H1 (cell line): ENCODE measurements around the gene IER5. TPM values are rescaled to one million over a fixed set of nuclear protein-coding genes. Genes with fewer than 3 reads are reported as not detected.

Source experiments
- CTCF ChIA-PET: fragments of 300-600 bp; sonication (Branson Sonifier 250); formaldehyde crosslinking; loops from one replicate; lab custom pipeline; 2021; ENCODE audit not compliant: partially characterized antibody; lab: Charles Lee
- POLR2A ChIA-PET: fragments of 300-600 bp; sonication (Branson Sonifier 250); formaldehyde crosslinking; loops from one replicate; lab custom pipeline; 2021; ENCODE audit warnings: inconsistent platforms; ENCODE audit not compliant: partially characterized antibody; lab: Charles Lee
- DNase-seq, 2 experiments: peaks; one replicate each; pipeline versions ENCODE4 v3.0.0 to v3.0.0-alpha.2; 2010 to 2022; ENCODE audit warnings: low spot score in 2 of 2, low read depth in 1 of 2, mixed read lengths in 1 of 2
- FAIRE-seq: peaks from 2 replicates; lab custom pipeline; 2011; peaks lifted over from hg19 to GRCh38; lab: Jason Lieb, UNC
- H2AFZ ChIP-seq: 2 replicates; pipeline ENCODE4 v1.8.1; 2012; ENCODE audit warnings: low read length, inconsistent platforms
- H2AK5ac ChIP-seq: 2 replicates; pipeline ENCODE4 v1.6.1; 2013; ENCODE audit warnings: low read depth, low read length
- H2BK120ac ChIP-seq: replicated peaks from 2 replicates; pipeline ENCODE3; 2013; ENCODE audit warnings: low read depth, low read length, inconsistent platforms
- H2BK12ac ChIP-seq: 2 replicates; pipeline ENCODE4 v1.6.1; 2013; ENCODE audit warnings: low read depth, low read length
- H2BK15ac ChIP-seq: 2 replicates; pipeline ENCODE4 v1.6.1; 2013; ENCODE audit warnings: low read length
- H2BK20ac ChIP-seq: 2 replicates; pipeline ENCODE4 v1.6.1; 2013; ENCODE audit warnings: low read length
- H2BK5ac ChIP-seq: 2 replicates; pipeline ENCODE4 v1.6.1; 2013; ENCODE audit warnings: low read depth, low read length
- H3K14ac ChIP-seq: 2 replicates; pipeline ENCODE4 v1.6.1; 2013; ENCODE audit warnings: inconsistent platforms; ENCODE audit not compliant: insufficient read length
- H3K18ac ChIP-seq: 2 replicates; pipeline ENCODE4 v1.6.1; 2013; ENCODE audit warnings: low read length; ENCODE audit errors: extremely low read depth
- H3K23ac ChIP-seq: 2 replicates; pipeline ENCODE4 v1.6.1; 2013; ENCODE audit warnings: inconsistent platforms; ENCODE audit not compliant: insufficient read length
- H3K23me2 ChIP-seq: 2 replicates; pipeline ENCODE4 v1.6.1; 2013; ENCODE audit warnings: low read depth, low read length
- H3K27ac ChIP-seq: 2 replicates; pipeline ENCODE4 v1.6.1; 2011; ENCODE audit warnings: low read depth, low read length, inconsistent platforms
- H3K27me3 ChIP-seq, 4 experiments: replicated peaks in 1 of 4; 1 replicate in 1 of 4; 2 replicates in 3 of 4; pipeline versions ENCODE4 v1.6.1 to v1.8.1; 2011 to 2013; ENCODE audit warnings: low read length in 3 of 4, mild to moderate bottlenecking in 3 of 4, inconsistent platforms in 2 of 4, mixed read lengths in 2 of 4, moderate library complexity in 1 of 4; ENCODE audit not compliant: control insufficient read depth in 3 of 4, insufficient read depth in 3 of 4; ENCODE audit errors: extremely low read depth in 1 of 4
- H3K36me3 ChIP-seq, 4 experiments: 2 replicates each; pipeline versions ENCODE4 v1.6.1 to v1.8.1; 2011 to 2013; ENCODE audit warnings: mild to moderate bottlenecking in 4 of 4, low read length in 3 of 4, moderate library complexity in 2 of 4, control low read depth in 1 of 4, inconsistent platforms in 1 of 4; ENCODE audit not compliant: insufficient read depth in 4 of 4, control insufficient read depth in 2 of 4
- H3K4ac ChIP-seq: replicated peaks from 2 replicates; pipeline ENCODE3; 2013; ENCODE audit warnings: low read length, low read depth, mixed read lengths, inconsistent platforms; ENCODE audit not compliant: insufficient read length
- H3K4me1 ChIP-seq, 4 experiments: replicated peaks in 1 of 4; 1 replicate in 1 of 4; 2 replicates in 3 of 4; pipeline versions ENCODE4 v1.6.1 to v1.8.1; 2011 to 2013; ENCODE audit warnings: low read length in 3 of 4, inconsistent platforms in 2 of 4, mixed read lengths in 1 of 4; ENCODE audit not compliant: insufficient read depth in 4 of 4, control insufficient read depth in 3 of 4
- H3K4me2 ChIP-seq, 2 experiments: 2 replicates each; pipeline versions ENCODE4 v1.6.1 to v1.8.1; 2011 to 2013; ENCODE audit warnings: low read depth in 2 of 2, low read length in 2 of 2, control low read depth in 1 of 2, inconsistent platforms in 1 of 2, mild to moderate bottlenecking in 1 of 2; ENCODE audit not compliant: insufficient read depth in 1 of 2
- H3K4me3 ChIP-seq, 4 experiments: fragments of 200-600, 300-600 bp in 1 of 4; sonication (generic), shearing (Covaris generic), sonication (Bioruptor Twin) in 1 of 4; 2 replicates each; pipeline versions ENCODE4 v1.5.1 to v1.8.1; 2011 to 2016; ENCODE audit warnings: low read length in 4 of 4, low read depth in 3 of 4, control low read depth in 2 of 4, inconsistent platforms in 2 of 4, mild to moderate bottlenecking in 2 of 4, mixed read lengths in 1 of 4, moderate library complexity in 1 of 4; ENCODE audit not compliant: insufficient read depth in 2 of 4; ENCODE audit errors: extremely low read depth in 1 of 4
- H3K56ac ChIP-seq: replicated peaks from 2 replicates; pipeline ENCODE3; 2013; ENCODE audit warnings: low read depth, mild to moderate bottlenecking, mixed read lengths, low read length, inconsistent platforms; ENCODE audit not compliant: insufficient read length
- H3K79me1 ChIP-seq: 2 replicates; pipeline ENCODE4 v1.6.1; 2013; ENCODE audit warnings: low read depth, low read length, control low read depth
- H3K79me2 ChIP-seq, 2 experiments: 2 replicates each; pipeline versions ENCODE4 v1.6.1 to v1.8.1; 2012 to 2013; ENCODE audit warnings: low read length in 2 of 2, mild to moderate bottlenecking in 2 of 2, inconsistent platforms in 1 of 2; ENCODE audit not compliant: insufficient read depth in 2 of 2, control insufficient read depth in 1 of 2
- H3K9ac ChIP-seq, 4 experiments: replicated peaks in 1 of 4; 1 replicate in 1 of 4; 2 replicates in 3 of 4; pipeline versions ENCODE4 v1.6.1 to v1.8.1; 2011 to 2013; ENCODE audit warnings: low read depth in 3 of 4, low read length in 3 of 4, control low read depth in 2 of 4, mild to moderate bottlenecking in 2 of 4, moderate library complexity in 2 of 4, inconsistent platforms in 1 of 4; ENCODE audit errors: extremely low read depth in 1 of 4
- H3K9me3 ChIP-seq, 2 experiments: 2 replicates each; pipeline versions ENCODE4 v1.6.1 to v1.8.1; 2012 to 2013; ENCODE audit warnings: mild to moderate bottlenecking in 2 of 2, moderate library complexity in 2 of 2, control low read depth in 1 of 2, inconsistent platforms in 1 of 2, low read depth in 1 of 2, low read length in 1 of 2, mixed read lengths in 1 of 2; ENCODE audit not compliant: insufficient read depth in 2 of 2
- H4K20me1 ChIP-seq, 2 experiments: replicated peaks in 1 of 2; 2 replicates each; pipeline versions ENCODE3 to v1.8.1; 2011 to 2013; ENCODE audit warnings: inconsistent platforms in 2 of 2, low read length in 2 of 2, mild to moderate bottlenecking in 1 of 2; ENCODE audit not compliant: insufficient read depth in 2 of 2, control insufficient read depth in 1 of 2
- H4K5ac ChIP-seq: 2 replicates; pipeline ENCODE4 v1.6.1; 2013; ENCODE audit warnings: low read length, low read depth, mixed read lengths, inconsistent platforms; ENCODE audit not compliant: insufficient read length
- H4K8ac ChIP-seq: 2 replicates; pipeline ENCODE4 v1.8.0; 2013; ENCODE audit warnings: mild to moderate bottlenecking, moderate library complexity, low read length, inconsistent platforms; ENCODE audit not compliant: insufficient read depth; ENCODE audit errors: extremely low read depth
- H4K91ac ChIP-seq: replicated peaks from 2 replicates; pipeline ENCODE3; 2013; ENCODE audit warnings: low read length, mixed read lengths, inconsistent platforms; ENCODE audit not compliant: insufficient read length
- CTBP2 ChIP-seq: IDR thresholded peaks from 2 replicates; pipeline ENCODE4 v1.7.0; 2011; ENCODE audit warnings: borderline replicate concordance, mild to moderate bottlenecking, moderate library complexity, mixed read lengths, low read length; ENCODE audit not compliant: insufficient read depth, insufficient read length
- PHF8 ChIP-seq: fragments of 200-600 bp; sonication (generic); conservative IDR thresholded peaks from 2 replicates; pipeline ENCODE4 v1.7.1; 2012; ENCODE audit warnings: low read depth, mild to moderate bottlenecking, inconsistent platforms, low read length, moderate library complexity
- RBBP5 ChIP-seq: IDR thresholded peaks from 2 replicates; pipeline ENCODE4 v1.7.1; 2012; ENCODE audit warnings: low read depth, mild to moderate bottlenecking, inconsistent platforms, low read length, moderate library complexity, borderline replicate concordance
- SIX5 ChIP-seq: IDR thresholded peaks from 2 replicates; pipeline ENCODE4 v1.6.1; 2011; ENCODE audit warnings: mild to moderate bottlenecking, low read depth, low read length
- SP4 ChIP-seq: IDR thresholded peaks from 2 replicates; pipeline ENCODE4 v1.6.1; 2012; ENCODE audit warnings: low read length, inconsistent platforms
- SUZ12 ChIP-seq: fragments of 200-600 bp; sonication (generic); IDR thresholded peaks from 2 replicates; pipeline ENCODE4 v1.6.1; 2012; ENCODE audit warnings: mild to moderate bottlenecking, inconsistent platforms, low read length, moderate library complexity, mixed read lengths
- TCF12 ChIP-seq: IDR thresholded peaks from 2 replicates; pipeline ENCODE4 v1.6.1; 2011; ENCODE audit warnings: low read depth, mild to moderate bottlenecking, low read length
- polyA plus RNA-seq, 7 experiments: library from polyadenylated mRNA; depleted of rRNA in 3 of 7; stranded (reverse) in 5 of 7; unstranded in 2 of 7; fragments of >200 nt in 5 of 7; fragments of 200-250 nt in 2 of 7; gene quantifications; 1 replicate in 5 of 7; 2 replicates in 1 of 7; 4 replicates in 1 of 7; pipeline versions ENCODE4 v1.2.1 to v1.2.3, GENCODE V29; 2011 to 2013; ENCODE audit warnings: missing spikeins in 2 of 7, mixed read lengths in 2 of 7
- total RNA-seq: library from RNA; stranded (reverse); fragmentation: NEBNext Ultra II Directional; extraction: Animal tissue kit (Norgen Biotek cat#: 25700); gene quantifications from 2 replicates; pipeline ENCODE4 v1.2.1, GENCODE V29; 2021
- TF ChIP-seq, protein P1 (sequence below): IDR thresholded peaks from 2 replicates; pipeline ENCODE4 v1.6.1; 2012; ENCODE audit warnings: inconsistent platforms

Gene IER5
- total and polyA plus RNA-seq, 2 of the 8 experiments (the other 6 are each of a cell fraction or from before 2014, with no cell fraction given), result 3.5 to 7.7 TPM

DNA sequence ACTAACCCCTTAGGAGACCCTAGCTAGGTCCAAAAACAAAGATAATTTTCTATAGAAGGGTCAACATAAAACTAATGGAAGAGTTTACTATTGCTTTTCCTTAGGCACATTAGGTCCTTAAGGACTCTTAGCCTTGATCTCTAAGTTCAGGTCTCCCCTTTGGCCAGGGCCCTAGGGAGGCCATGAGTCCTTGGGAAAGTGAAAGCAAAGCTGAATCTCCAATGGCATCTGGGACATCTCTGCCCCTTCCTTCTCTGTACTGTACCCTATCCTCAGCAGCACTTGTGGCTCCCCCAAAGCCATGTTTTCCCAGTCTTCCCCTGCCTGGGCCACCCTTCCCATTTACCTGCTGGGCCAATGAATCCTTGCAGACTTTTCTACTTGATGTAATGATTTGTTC, 14.3 kb downstream of the IER5 start:
- CTCF ChIA-PET, result interaction anchor here (0.7 to 10.3 kb wide), 5 partner anchors 13 to 65 kb away, joined by 3 to 79 read pairs (median 4); no protein-coding TSS in a partner anchor
- no peak overlapping the region for H2AFZ ChIP-seq
- FAIRE-seq, result no peak
- H4K5ac ChIP-seq, result no peak overlapping the region
- H3K4ac ChIP-seq, result no peak overlapping the region
- no peak overlapping the region for H2AK5ac ChIP-seq
- no peak overlapping the region for H3K23ac ChIP-seq
- POLR2A ChIA-PET, result interaction anchor here (1.0 to 14.2 kb wide), 6 partner anchors 14 to 180 kb away, joined by 3 to 253 read pairs (median 16); partner anchors contain the start of gene IER5
- H3K27me3 ChIP-seq, result peaks cover 9 to 60% (median 42%) of the 10 kb centered on the region in 4 experiments
- H3K36me3 ChIP-seq, result no peaks in the 10 kb centered on the region
- H3K4me3 ChIP-seq, result no peak overlapping the region
- H2BK12ac ChIP-seq, result no peak overlapping the region
- TF ChIP-seq RBBP5, result no peak
- TF ChIP-seq TCF12, result no peak
- TF ChIP-seq SP4, result no peak
- TF ChIP-seq SUZ12, result no peak
- TF ChIP-seq CTBP2, result no peak
- TF ChIP-seq PHF8, result no peak
- no peak for TF ChIP-seq SIX5
- TF ChIP-seq, protein P1, sequence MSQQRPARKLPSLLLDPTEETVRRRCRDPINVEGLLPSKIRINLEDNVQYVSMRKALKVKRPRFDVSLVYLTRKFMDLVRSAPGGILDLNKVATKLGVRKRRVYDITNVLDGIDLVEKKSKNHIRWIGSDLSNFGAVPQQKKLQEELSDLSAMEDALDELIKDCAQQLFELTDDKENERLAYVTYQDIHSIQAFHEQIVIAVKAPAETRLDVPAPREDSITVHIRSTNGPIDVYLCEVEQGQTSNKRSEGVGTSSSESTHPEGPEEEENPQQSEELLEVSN, result no peak
- H2BK20ac ChIP-seq, result no peak overlapping the region
- H4K91ac ChIP-seq, result no peak overlapping the region
- H3K4me1 ChIP-seq, result peaks cover 13 to 52% (median 23%) of the 10 kb centered on the region in 4 experiments
- H2BK15ac ChIP-seq, result 0 out of 2 replicates have a peak overlapping the region, but pooled peaks have one; percentile 62
- no peak overlapping the region for H2BK120ac ChIP-seq
- H3K79me1 ChIP-seq, result no peaks in the 10 kb centered on the region
- DNase-seq, result no peak
- H3K27ac ChIP-seq, result no peak overlapping the region
- H4K8ac ChIP-seq, result no peak overlapping the region
- H3K23me2 ChIP-seq, result peaks cover 16% of the 10 kb centered on the region
- no peaks in the 10 kb centered on the region for H3K9me3 ChIP-seq
- H3K56ac ChIP-seq, result no peak overlapping the region
- H3K9ac ChIP-seq, result no peak overlapping the region
- H2BK5ac ChIP-seq, result no peak overlapping the region
- H4K20me1 ChIP-seq, result no peaks in the 10 kb centered on the region
- H3K79me2 ChIP-seq, result no peaks in the 10 kb centered on the region
- H3K14ac ChIP-seq, result no peak overlapping the region
- H3K4me2 ChIP-seq, result no peak overlapping the region; a peak in 1 of 4 replicates
- no peak overlapping the region for H3K18ac ChIP-seq
